ENCODE results near the gene GP5.

GP5 gene

GRCh38 chr3:194373028-194373427, 26.0 kb downstream of the GP5 start:
- TF ChIP-seq, protein P1, sequence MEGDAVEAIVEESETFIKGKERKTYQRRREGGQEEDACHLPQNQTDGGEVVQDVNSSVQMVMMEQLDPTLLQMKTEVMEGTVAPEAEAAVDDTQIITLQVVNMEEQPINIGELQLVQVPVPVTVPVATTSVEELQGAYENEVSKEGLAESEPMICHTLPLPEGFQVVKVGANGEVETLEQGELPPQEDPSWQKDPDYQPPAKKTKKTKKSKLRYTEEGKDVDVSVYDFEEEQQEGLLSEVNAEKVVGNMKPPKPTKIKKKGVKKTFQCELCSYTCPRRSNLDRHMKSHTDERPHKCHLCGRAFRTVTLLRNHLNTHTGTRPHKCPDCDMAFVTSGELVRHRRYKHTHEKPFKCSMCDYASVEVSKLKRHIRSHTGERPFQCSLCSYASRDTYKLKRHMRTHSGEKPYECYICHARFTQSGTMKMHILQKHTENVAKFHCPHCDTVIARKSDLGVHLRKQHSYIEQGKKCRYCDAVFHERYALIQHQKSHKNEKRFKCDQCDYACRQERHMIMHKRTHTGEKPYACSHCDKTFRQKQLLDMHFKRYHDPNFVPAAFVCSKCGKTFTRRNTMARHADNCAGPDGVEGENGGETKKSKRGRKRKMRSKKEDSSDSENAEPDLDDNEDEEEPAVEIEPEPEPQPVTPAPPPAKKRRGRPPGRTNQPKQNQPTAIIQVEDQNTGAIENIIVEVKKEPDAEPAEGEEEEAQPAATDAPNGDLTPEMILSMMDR (IDR thresholded peaks at IDR 0.05; ENCODE audit: control extremely low read depth, extremely low read depth, low read depth, missing control alignments) = no peak
- POLR2A ChIA-PET = no interaction called here
- DNase-seq (ENCODE audit: extremely low spot score) = no peak
- CTCF ChIA-PET = no interaction called here

DNA sequence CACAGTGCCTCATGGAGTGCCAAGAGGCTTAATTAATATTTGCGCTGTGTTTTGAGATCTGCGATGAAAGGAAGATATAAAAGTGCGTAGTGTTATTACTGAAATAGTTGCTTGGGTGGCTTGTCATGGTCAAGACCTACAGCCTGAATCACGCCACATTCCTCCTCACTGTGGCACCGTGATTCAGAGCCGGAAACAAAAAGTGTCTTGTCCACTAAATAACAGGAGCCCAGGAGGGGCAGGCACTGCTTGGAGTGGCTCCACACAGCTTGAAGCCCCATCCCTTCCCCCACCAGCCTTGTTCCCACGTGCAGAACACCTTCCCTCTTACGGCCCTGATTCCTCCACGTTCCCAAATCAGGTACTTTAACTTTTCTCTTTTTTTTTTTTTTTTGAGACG, 28.3 kb downstream of the GP5 start:
- TF ChIP-seq, protein P1 (IDR thresholded peaks at IDR 0.05; ENCODE audit: control extremely low read depth, extremely low read depth, low read depth, missing control alignments) = no peak
- no peak for DNase-seq (ENCODE audit: extremely low spot score)
- POLR2A ChIA-PET = no interaction called here
- CTCF ChIA-PET = no interaction called here

DNA sequence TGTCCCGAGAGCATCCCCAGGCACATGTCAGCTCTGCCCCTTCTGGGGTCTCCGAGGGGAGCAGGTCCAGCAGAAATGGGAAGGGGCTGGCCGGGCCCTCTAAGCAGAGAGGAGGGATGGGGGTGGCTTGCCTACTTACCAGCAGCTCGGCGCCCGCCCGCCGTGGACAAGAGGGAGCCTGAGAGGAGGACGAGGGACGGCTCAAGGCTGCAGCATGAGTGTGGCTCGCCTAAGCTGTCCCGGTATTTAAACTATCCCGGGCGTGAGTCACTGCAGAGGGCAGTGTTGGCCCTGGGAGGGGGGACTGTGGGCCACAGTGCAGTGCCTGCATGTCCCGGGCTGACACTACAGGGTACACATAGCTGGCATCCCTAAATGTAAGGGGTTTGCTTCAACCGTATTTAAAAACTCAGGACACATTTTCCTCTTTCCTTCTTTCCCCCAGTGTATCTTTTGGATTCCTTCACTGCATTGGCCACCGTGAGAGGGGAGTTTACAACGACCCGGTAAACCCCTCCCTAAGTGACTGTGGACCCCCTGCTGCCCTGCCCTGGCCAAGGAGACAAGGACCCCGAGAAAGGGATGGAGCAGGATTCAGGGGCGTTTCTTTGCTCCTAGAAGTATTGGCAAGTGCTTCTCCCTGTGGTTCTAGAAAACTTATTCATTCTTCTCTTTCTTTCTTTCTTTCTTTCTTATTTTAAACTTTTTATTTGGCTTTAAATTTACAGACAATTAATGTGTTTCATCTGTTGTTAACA, 29.4 kb downstream of the GP5 start, which contains the start of gene LRRC15:
LRRC15 (minus strand) TSS at position 222 of the 758 bp plus-strand sequence. CDS start 8,700 bp downstream, outside the sequence.
- POLR2A ChIA-PET = no interaction called here
- DNase-seq (ENCODE audit: extremely low spot score) = no peak
- TF ChIP-seq, protein P1 (IDR thresholded peaks at IDR 0.05; ENCODE audit: control extremely low read depth, extremely low read depth, low read depth, missing control alignments) = no peak
- CTCF ChIA-PET = interaction anchor here (1.3 kb wide), 1 partner anchor 26 kb away, joined by 6 read pairs; no protein-coding TSS in a partner anchor

GRCh38 chr3:194368918-194369317, 30.1 kb downstream of the GP5 start:
- ChIA-PET CTCF (interaction anchor here (1.3 kb wide), 1 partner anchor 25 kb away, joined by 6 read pairs; no protein-coding TSS in a partner anchor), POLR2A (no interaction called here)
- TF ChIP-seq, protein P1 (IDR thresholded peaks at IDR 0.05; ENCODE audit: control extremely low read depth, extremely low read depth, low read depth, missing control alignments) = no peak
- no peak for DNase-seq (ENCODE audit: extremely low spot score)

GRCh38 chr3:194367992-194368841, 30.8 kb downstream of the GP5 start:
- ChIA-PET POLR2A (no interaction called here), CTCF (interaction anchor here (1.3 kb wide), 1 partner anchor 25 kb away, joined by 6 read pairs; no protein-coding TSS in a partner anchor)
- DNase-seq (ENCODE audit: extremely low spot score) = no peak

GRCh38 chr3:194365978-194366490, 33.0 kb downstream of the GP5 start:
- POLR2A ChIA-PET = no interaction called here
- CTCF ChIA-PET = no interaction called here
- no peak for DNase-seq (ENCODE audit: extremely low spot score)
- TF ChIP-seq, protein P1 (IDR thresholded peaks at IDR 0.05; ENCODE audit: control extremely low read depth, extremely low read depth, low read depth, missing control alignments) = no peak

More at GRCh38 chr3:194367992-194368841, 30.8 kb downstream of the GP5 start:
- TF ChIP-seq, protein P1 (IDR thresholded peaks at IDR 0.05; ENCODE audit: control extremely low read depth, extremely low read depth, low read depth, missing control alignments) = no peak

Data from GM10248 (cell line).